CD4-positive, alpha-beta T cell (primary cell): ENCODE measurements around the gene CDKAL1. TPM values are rescaled to one million over a fixed set of nuclear protein-coding genes. Genes with fewer than 3 reads are reported as not detected.

Experiments
- ATAC-seq: fragments of 200-7000 bp; cut with Tn5 transposase; one replicate; pipeline ENCODE4 v1.10.0; 2022; ENCODE audit warnings: mild to moderate bottlenecking; ENCODE audit not compliant: poor library complexity
- CTCF ChIA-PET: fragments of 350-600 bp; sonication (Branson Sonifier 250); formaldehyde crosslinking; loops from one replicate; lab custom pipeline; 2021; ENCODE audit warnings: antibody characterized with exemption, inconsistent platforms; lab: Charles Lee
- POLR2A ChIA-PET: fragments of 350-600 bp; sonication (Branson Sonifier 250); formaldehyde crosslinking; loops from one replicate; lab custom pipeline; 2021; ENCODE audit warnings: antibody characterized with exemption, inconsistent platforms; lab: Charles Lee
- DNase-seq, 14 experiments: peaks; one replicate each; pipeline ENCODE4 v3.0.0-alpha.2; 2013 to 2020; ENCODE audit warnings: mixed read lengths in 2 of 14
- H3K27ac ChIP-seq, 2 donors: one replicate each; pipeline versions ENCODE4 v1.5.1 to v1.7.0; 2013; ENCODE audit warnings: low read length in 2 of 2, low read depth in 1 of 2, mild to moderate bottlenecking in 1 of 2
- H3K27me3 ChIP-seq, 2 experiments: 1 replicate in 1 of 2; 2 replicates in 1 of 2; pipeline versions ENCODE4 v1.6.1 to v1.7.0; 2013; ENCODE audit warnings: low read length in 2 of 2, control low read depth in 1 of 2, mild to moderate bottlenecking in 1 of 2, moderate library complexity in 1 of 2; ENCODE audit not compliant: insufficient read depth in 2 of 2, control insufficient read depth in 1 of 2
- H3K36me3 ChIP-seq: one replicate; pipeline ENCODE4 v1.6.1; 2013; ENCODE audit warnings: low read length, control low read depth; ENCODE audit not compliant: insufficient read depth
- H3K4me1 ChIP-seq: one replicate; pipeline ENCODE4 v1.6.1; 2013; ENCODE audit warnings: low read length, control low read depth; ENCODE audit not compliant: insufficient read depth
- H3K4me3 ChIP-seq: one replicate; pipeline ENCODE4 v1.5.1; 2013; ENCODE audit warnings: mild to moderate bottlenecking, low read length, moderate library complexity
- H3K9me3 ChIP-seq, 2 experiments: 1 replicate in 1 of 2; 2 replicates in 1 of 2; pipeline versions ENCODE4 v1.6.1 to v1.7.0; 2013; ENCODE audit warnings: low read length in 2 of 2, mild to moderate bottlenecking in 2 of 2, control low read depth in 1 of 2, moderate library complexity in 1 of 2; ENCODE audit not compliant: control insufficient read depth in 1 of 2, insufficient read depth in 1 of 2
- H3K27ac Mint-ChIP-seq: one replicate; pipeline ENCODE4 v1.8.0; 2020; ENCODE audit warnings: mixed read lengths
- H3K27me3 Mint-ChIP-seq: one replicate; pipeline ENCODE4 v1.8.0; 2021; ENCODE audit warnings: mixed read lengths
- H3K36me3 Mint-ChIP-seq: one replicate; pipeline ENCODE4 v1.8.0; 2021; ENCODE audit warnings: low read depth, mixed read lengths
- H3K4me1 Mint-ChIP-seq: one replicate; pipeline ENCODE4 v1.8.0; 2021; ENCODE audit warnings: low read depth, mixed read lengths
- H3K4me3 Mint-ChIP-seq: one replicate; pipeline ENCODE4 v1.8.0; 2020; ENCODE audit warnings: mild to moderate bottlenecking, mixed read lengths
- H3K9me3 Mint-ChIP-seq: one replicate; pipeline ENCODE4 v1.8.0; 2020; ENCODE audit warnings: mixed read lengths
- CTCF ChIP-seq: fragments of 200-600 bp; IDR thresholded peaks from one replicate; pipeline ENCODE4 v1.8.0; 2022; ENCODE audit warnings: antibody characterized with exemption, mild to moderate bottlenecking
- intact Hi-C, 2 experiments: fragments of 100-400 bp; cut with DNase I in 1 of 2; cut with micrococcal nuclease in 1 of 2; formaldehyde crosslinking; loops; one replicate each; pipeline versions ENCODE4 v1.15.1 to v1.9.0; 2023 to 2025; cut with DNase I, micrococcal nuclease
- total RNA-seq, 174 experiments: library from RNA in 2 of 174; stranded (reverse) in 2 of 174; gene quantifications; one replicate each; pipeline ENCODE4 v1.2.3 and lab custom pipeline; 2021 to 2026

Gene CDKAL1
- total RNA-seq, 2 experiments from 2014 or later, result 21.3 to 23.9 TPM

GRCh38 chr6:20850686-20851416 lies 316.6 kb downstream of the CDKAL1 start:
- H3K27me3 ChIP-seq, result no peaks in the 10 kb centered on the region
- no peaks in the 10 kb centered on the region for H3K9me3 ChIP-seq
- no peaks in the 10 kb centered on the region for H3K4me1 ChIP-seq
- H3K27ac ChIP-seq, result no peak overlapping the region
- POLR2A ChIA-PET, result no interaction called here
- H3K9me3 Mint-ChIP-seq, result no peaks in the 10 kb centered on the region
- H3K4me3 ChIP-seq, result no peak overlapping the region
- ATAC-seq, result no peak
- CTCF ChIA-PET, result no interaction called here
- no peak for TF ChIP-seq CTCF
- H3K4me1 Mint-ChIP-seq, result no peaks in the 10 kb centered on the region
- no peak overlapping the region for H3K27ac Mint-ChIP-seq
- no peaks in the 10 kb centered on the region for H3K27me3 Mint-ChIP-seq
- H3K4me3 Mint-ChIP-seq, result no peak overlapping the region
- no peak for DNase-seq
- H3K36me3 Mint-ChIP-seq, result peaks cover 24% of the 10 kb centered on the region
- intact Hi-C loops, result no loop called here
- H3K36me3 ChIP-seq, result no peaks in the 10 kb centered on the region

GRCh38 chr6:20851795-20852194 lies 317.5 kb downstream of the CDKAL1 start:
- no peak for TF ChIP-seq CTCF
- no peaks in the 10 kb centered on the region for H3K27me3 Mint-ChIP-seq
- Histone ChIP-seq H3K4me3 (no peak overlapping the region), H3K27ac (no peak overlapping the region), H3K27me3 (no peaks in the 10 kb centered on the region), H3K9me3 (no peaks in the 10 kb centered on the region), H3K4me1 (no peaks in the 10 kb centered on the region), H3K36me3 (no peaks in the 10 kb centered on the region)
- intact Hi-C loops, result no loop called here
- H3K36me3 Mint-ChIP-seq, result peaks cover 21% of the 10 kb centered on the region
- no peaks in the 10 kb centered on the region for H3K9me3 Mint-ChIP-seq
- ATAC-seq (no peak), DNase-seq (no peak)
- CTCF ChIA-PET, result no interaction called here
- no peaks in the 10 kb centered on the region for H3K4me1 Mint-ChIP-seq
- POLR2A ChIA-PET, result no interaction called here
- H3K4me3 Mint-ChIP-seq, result no peak overlapping the region
- H3K27ac Mint-ChIP-seq, result no peak overlapping the region

GRCh38 chr6:20853828-20854227 lies 319.6 kb downstream of the CDKAL1 start:
- Histone ChIP-seq H3K27me3 (no peaks in the 10 kb centered on the region), H3K4me3 (no peak overlapping the region), H3K9me3 (no peaks in the 10 kb centered on the region), H3K4me1 (no peaks in the 10 kb centered on the region), H3K36me3 (no peaks in the 10 kb centered on the region), H3K27ac (no peak overlapping the region)
- no peaks in the 10 kb centered on the region for H3K4me1 Mint-ChIP-seq
- no peaks in the 10 kb centered on the region for H3K9me3 Mint-ChIP-seq
- TF ChIP-seq CTCF, result no peak
- intact Hi-C loops, result no loop called here
- H3K27ac Mint-ChIP-seq, result no peak overlapping the region
- H3K27me3 Mint-ChIP-seq, result no peaks in the 10 kb centered on the region
- ChIA-PET POLR2A (no interaction called here), CTCF (no interaction called here)
- DNase-seq (no peak), ATAC-seq (no peak)
- no peak overlapping the region for H3K4me3 Mint-ChIP-seq
- H3K36me3 Mint-ChIP-seq, result peaks cover 11% of the 10 kb centered on the region
